ENCODE results near the gene NGB. TPM values are rescaled to one million over a fixed set of nuclear protein-coding genes. Genes with fewer than 3 reads are reported as not detected.

The NGB gene
- total and polyA plus RNA-seq, 2 of the 8 experiments (the other 6 are each of a cell fraction or from before 2014, with no cell fraction given), result 0.30 to 0.60 TPM

GRCh38 chr14:77266336-77266735 lies 4.7 kb downstream of the NGB start:
- Histone ChIP-seq H3K23me2 (ENCODE audit: low read depth, low read length) (peaks cover 5% of the 10 kb centered on the region; the same call in 1 of the 2 replicates), H2BK12ac (ENCODE audit: low read depth, low read length) (no peak overlapping the region), H3K79me1 (ENCODE audit: low read depth, low read length) (no peaks in the 10 kb centered on the region), H3K4me1 (replicated peaks in 1 of 4; ENCODE audit: control insufficient read depth in 3 of 4, insufficient read depth in 4 of 4, low read length in 3 of 4) (peaks cover 0 to 8% (median 4%) of the 10 kb centered on the region in 4 experiments; a peak in 3 of 7 replicates), H2BK20ac (ENCODE audit: low read length) (no peak overlapping the region), H3K23ac (ENCODE audit: insufficient read length) (no peak overlapping the region), H3K9ac (replicated peaks in 1 of 4; ENCODE audit: extremely low read depth in 1 of 4, low read depth in 3 of 4, low read length in 3 of 4) (no peak overlapping the region), H3K4me2 (ENCODE audit: insufficient read depth in 1 of 2, low read depth in 2 of 2, low read length in 2 of 2) (no peak overlapping the region), H3K27ac (ENCODE audit: low read depth, low read length) (no peak overlapping the region), H3K4me3 (ENCODE audit: extremely low read depth in 1 of 4, insufficient read depth in 2 of 4, low read depth in 3 of 4, low read length in 4 of 4) (no peak overlapping the region), H2BK120ac (replicated peaks; ENCODE audit: low read depth, low read length) (no peak overlapping the region), H4K8ac (ENCODE audit: extremely low read depth, insufficient read depth, low read length) (no peak overlapping the region), H3K27me3 (replicated peaks in 1 of 4; ENCODE audit: control insufficient read depth in 3 of 4, extremely low read depth in 1 of 4, insufficient read depth in 3 of 4, low read length in 3 of 4) (peaks cover 13 to 32% (median 26%) of the 10 kb centered on the region in 4 experiments; a peak in 6 of 7 replicates), H3K18ac (ENCODE audit: extremely low read depth, low read length) (no peak overlapping the region), H3K9me3 (ENCODE audit: insufficient read depth in 2 of 2, low read depth in 1 of 2, low read length in 1 of 2) (no peaks in the 10 kb centered on the region), H3K14ac (ENCODE audit: insufficient read length) (no peak overlapping the region), H2BK15ac (ENCODE audit: low read length) (no peak overlapping the region), H3K36me3 (ENCODE audit: control insufficient read depth in 2 of 4, insufficient read depth in 4 of 4, low read length in 3 of 4) (0 out of 8 replicates have a peak, but pooled peaks cover 0 to 5% (median 0%) of the 10 kb centered on the region in 4 experiments), H4K91ac (replicated peaks; ENCODE audit: insufficient read length, low read length) (no peak overlapping the region), H4K20me1 (replicated peaks in 1 of 2; ENCODE audit: control insufficient read depth in 1 of 2, insufficient read depth in 2 of 2, low read length in 2 of 2) (no peaks in the 10 kb centered on the region), H4K5ac (ENCODE audit: insufficient read length, low read depth, low read length) (no peak overlapping the region), H3K79me2 (ENCODE audit: control insufficient read depth in 1 of 2, insufficient read depth in 2 of 2, low read length in 2 of 2) (no peaks in the 10 kb centered on the region), H3K56ac (replicated peaks; ENCODE audit: insufficient read length, low read depth, low read length) (no peak overlapping the region), H2AK5ac (ENCODE audit: low read depth, low read length) (no peak overlapping the region), H2BK5ac (ENCODE audit: low read depth, low read length) (no peak overlapping the region), H3K4ac (replicated peaks; ENCODE audit: insufficient read length, low read depth, low read length) (no peak overlapping the region), H2AFZ (ENCODE audit: low read length) (no peak overlapping the region)
- DNase-seq (ENCODE audit: low read depth in 1 of 2, low spot score in 2 of 2), result no peak
- no peak for FAIRE-seq
- WGBS, 2 experiments (ENCODE audit: extremely low coverage in 1 of 2, insufficient coverage in 1 of 2, insufficient read length in 1 of 2, insufficient replicate concordance in 2 of 2, low coverage in 1 of 2, low lambda C conversion rate in 2 of 2, missing lambda C conversion rate in 1 of 2), result 89% methylated on average over 8 of the region's 8 CpGs; no CpG with 5 or more reads in 1 of the 2 experiments
- CTCF ChIA-PET (ENCODE audit: partially characterized antibody), result interaction anchor here (0.8 to 5.8 kb wide), 17 partner anchors 10 to 391 kb away, joined by 3 to 25 read pairs (median 4); no protein-coding TSS in a partner anchor
- POLR2A ChIA-PET (ENCODE audit: partially characterized antibody), result interaction anchor here (1.0 to 1.5 kb wide), 3 partner anchors 8 to 55 kb away, joined by 3 to 7 read pairs (median 5); partner anchors contain the start of genes GSTZ1 and POMT2
- no peak for TF ChIP-seq EGR1 (IDR thresholded peaks at IDR 0.05; ENCODE audit: borderline replicate concordance, low read depth, low read length)
- TF ChIP-seq TEAD4 (IDR thresholded peaks at IDR 0.05; ENCODE audit: low read depth, low read length), result no peak
- TF ChIP-seq FOSL1 (IDR thresholded peaks at IDR 0.05; ENCODE audit: insufficient read depth, low read depth, low read length), result no peak
- TF ChIP-seq ATF2 (IDR thresholded peaks at IDR 0.05; ENCODE audit: low read length), result no peak
- no peak for TF ChIP-seq BACH1 (IDR thresholded peaks at IDR 0.05; ENCODE audit: low read length)
- no peak for TF ChIP-seq ASH2L (IDR thresholded peaks at IDR 0.05; ENCODE audit: low read length)
- TF ChIP-seq POLR2A (IDR thresholded peaks at IDR 0.05; ENCODE audit: control extremely low read depth in 1 of 2, low read depth in 2 of 2, low read length in 2 of 2), result no peak
- TF ChIP-seq CBX5 (IDR thresholded peaks at IDR 0.05; ENCODE audit: low read depth, low read length), result no peak
- no peak for TF ChIP-seq MAX (IDR thresholded peaks at IDR 0.05)

All from H1 (cell line).